ENCODE data around the gene KCNT2.

The KCNT2 gene

DNA sequence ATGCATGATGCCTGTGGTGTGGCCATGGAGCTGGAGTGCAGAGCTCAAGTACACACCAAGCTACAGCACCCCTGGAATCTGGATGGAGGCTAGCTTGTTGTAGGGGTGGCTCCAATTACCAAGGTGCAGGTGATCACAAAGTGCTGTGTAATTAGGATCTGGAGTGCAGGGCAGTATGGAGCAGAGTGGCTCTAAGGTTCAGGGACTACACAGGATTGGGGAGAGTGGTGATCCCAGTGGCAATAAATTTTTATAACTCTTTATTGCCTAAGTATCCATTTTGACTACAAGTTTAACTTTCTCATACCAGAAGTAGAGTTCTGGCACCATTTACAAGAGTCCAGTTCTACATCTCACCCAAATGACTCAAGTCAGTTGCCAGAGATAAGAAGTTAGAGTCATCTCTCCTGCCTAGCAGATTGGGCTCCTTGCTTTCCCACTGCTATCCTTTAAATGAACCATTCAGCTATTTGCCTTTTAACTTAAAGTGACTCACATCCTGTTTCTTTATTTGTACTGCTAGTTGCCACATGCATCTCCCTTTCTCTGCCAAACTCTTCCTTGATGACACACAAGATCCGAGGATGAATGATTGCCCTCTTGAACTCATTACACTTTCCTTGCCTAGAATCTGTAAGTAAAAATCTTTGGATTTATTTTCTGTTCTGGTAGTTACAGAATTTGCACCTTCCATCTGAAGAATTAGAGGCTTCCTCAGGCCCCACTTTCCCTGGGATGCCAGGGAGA is 427.2 kb downstream of the KCNT2 start:
- Histone ChIP-seq H3K27me3 (ENCODE audit: insufficient read depth, low read depth) (no peaks in the 10 kb centered on the region), H3K9ac (no peak overlapping the region), H3K4me1 (ENCODE audit: low read depth, poor library complexity, severe bottlenecking) (no peaks in the 10 kb centered on the region), H3K4me2 (no peak overlapping the region), H3K4me3 (IDR thresholded peaks at IDR 0.05; ENCODE audit: insufficient read depth, low read depth, low read length) (no peak overlapping the region), H3K79me2 (ENCODE audit: insufficient read depth, low read depth) (no peaks in the 10 kb centered on the region), H4K20me1 (ENCODE audit: insufficient read depth) (no peaks in the 10 kb centered on the region), H2AFZ (ENCODE audit: low read depth) (no peak overlapping the region), H3K36me3 (ENCODE audit: insufficient read depth) (no peaks in the 10 kb centered on the region), H3K27ac (no peak overlapping the region)
- TF ChIP-seq, protein P1, sequence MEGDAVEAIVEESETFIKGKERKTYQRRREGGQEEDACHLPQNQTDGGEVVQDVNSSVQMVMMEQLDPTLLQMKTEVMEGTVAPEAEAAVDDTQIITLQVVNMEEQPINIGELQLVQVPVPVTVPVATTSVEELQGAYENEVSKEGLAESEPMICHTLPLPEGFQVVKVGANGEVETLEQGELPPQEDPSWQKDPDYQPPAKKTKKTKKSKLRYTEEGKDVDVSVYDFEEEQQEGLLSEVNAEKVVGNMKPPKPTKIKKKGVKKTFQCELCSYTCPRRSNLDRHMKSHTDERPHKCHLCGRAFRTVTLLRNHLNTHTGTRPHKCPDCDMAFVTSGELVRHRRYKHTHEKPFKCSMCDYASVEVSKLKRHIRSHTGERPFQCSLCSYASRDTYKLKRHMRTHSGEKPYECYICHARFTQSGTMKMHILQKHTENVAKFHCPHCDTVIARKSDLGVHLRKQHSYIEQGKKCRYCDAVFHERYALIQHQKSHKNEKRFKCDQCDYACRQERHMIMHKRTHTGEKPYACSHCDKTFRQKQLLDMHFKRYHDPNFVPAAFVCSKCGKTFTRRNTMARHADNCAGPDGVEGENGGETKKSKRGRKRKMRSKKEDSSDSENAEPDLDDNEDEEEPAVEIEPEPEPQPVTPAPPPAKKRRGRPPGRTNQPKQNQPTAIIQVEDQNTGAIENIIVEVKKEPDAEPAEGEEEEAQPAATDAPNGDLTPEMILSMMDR (conservative IDR thresholded peaks at IDR 0.05; ENCODE audit: low read depth, low read length): no peak

DNA sequence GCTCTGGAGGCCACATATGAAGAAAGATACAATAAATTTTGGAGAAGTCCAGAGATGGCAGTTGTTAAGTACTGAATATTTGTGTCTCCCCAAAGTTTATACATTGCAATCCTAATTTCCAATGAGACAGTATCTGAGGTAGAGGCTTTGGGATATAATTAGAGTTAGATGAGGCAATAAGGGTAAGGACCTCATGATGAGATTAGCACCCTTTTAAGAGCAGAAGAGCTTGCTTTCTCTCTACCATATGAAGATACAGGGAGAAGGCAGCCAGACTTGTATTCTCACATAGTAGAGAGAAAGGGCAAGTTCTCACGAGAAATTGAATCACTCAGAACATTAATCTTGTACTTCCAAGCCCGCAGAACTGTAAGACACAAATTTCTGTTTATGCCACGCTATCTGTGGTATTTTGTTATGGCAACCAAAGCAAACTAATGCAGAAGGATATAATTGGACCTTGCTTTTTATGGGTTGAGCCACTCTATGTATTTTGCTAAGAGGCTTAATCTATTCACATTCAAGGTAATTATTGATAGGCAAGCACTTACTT is 430.1 kb downstream of the KCNT2 start:
- H4K20me1 ChIP-seq (ENCODE audit: insufficient read depth): no peaks in the 10 kb centered on the region
- H3K4me2 ChIP-seq: no peak overlapping the region
- TF ChIP-seq, protein P1 (conservative IDR thresholded peaks at IDR 0.05; ENCODE audit: low read depth, low read length): no peak
- no peak overlapping the region for H3K4me3 ChIP-seq (IDR thresholded peaks at IDR 0.05; ENCODE audit: insufficient read depth, low read depth, low read length)
- no peaks in the 10 kb centered on the region for H3K27me3 ChIP-seq (ENCODE audit: insufficient read depth, low read depth)
- H3K27ac ChIP-seq: no peak overlapping the region
- no peaks in the 10 kb centered on the region for H3K79me2 ChIP-seq (ENCODE audit: insufficient read depth, low read depth)
- no peak overlapping the region for H3K9ac ChIP-seq
- no peaks in the 10 kb centered on the region for H3K4me1 ChIP-seq (ENCODE audit: low read depth, poor library complexity, severe bottlenecking)
- no peak overlapping the region for H2AFZ ChIP-seq (ENCODE audit: low read depth)
- no peaks in the 10 kb centered on the region for H3K36me3 ChIP-seq (ENCODE audit: insufficient read depth)

Data from KMS-11 (cell line).